Calu3 (cell line): ENCODE results near the gene TOB1. TPM values are rescaled to one million over a fixed set of nuclear protein-coding genes. Genes with fewer than 3 reads are reported as not detected.
A peak's percentile ranks its signal among the peaks of the same experiment; 100 is the strongest.

Source experiments
- BruUV-seq: library from RNA; stranded (reverse); fragments of 400-500 nt; replicated peaks from 2 replicates; lab custom pipeline; 2021; lab: Mats Ljungman, UMichigan
- CTCF ChIA-PET: fragments of 300-600 bp; sonication (Branson Sonifier 250); formaldehyde crosslinking; loops from one replicate; lab custom pipeline; 2022; ENCODE audit warnings: antibody characterized with exemption; lab: Charles Lee
- DNase-seq: peaks from one replicate; pipeline ENCODE4 v3.0.0; 2022
- H3K27ac Mint-ChIP-seq: one replicate; pipeline ENCODE4 v1.8.0; 2022; ENCODE audit warnings: mixed read lengths; ENCODE audit not compliant: unreplicated experiment
- H3K27me3 Mint-ChIP-seq: one replicate; pipeline ENCODE4 v1.8.0; 2022; ENCODE audit warnings: mixed read lengths; ENCODE audit not compliant: unreplicated experiment
- H3K36me3 Mint-ChIP-seq: one replicate; pipeline ENCODE4 v1.8.0; 2022; ENCODE audit warnings: mild to moderate bottlenecking, moderate library complexity, mixed read lengths; ENCODE audit not compliant: insufficient read depth, unreplicated experiment
- H3K4me1 Mint-ChIP-seq: one replicate; pipeline ENCODE4 v1.8.0; 2022; ENCODE audit warnings: mild to moderate bottlenecking, low read depth, mixed read lengths; ENCODE audit not compliant: unreplicated experiment
- H3K4me3 Mint-ChIP-seq: one replicate; pipeline ENCODE4 v1.8.0; 2022; ENCODE audit warnings: mild to moderate bottlenecking, low read depth, moderate library complexity, mixed read lengths; ENCODE audit not compliant: unreplicated experiment
- H3K9me3 Mint-ChIP-seq: one replicate; pipeline ENCODE4 v1.8.0; 2022; ENCODE audit warnings: low read depth, mixed read lengths; ENCODE audit not compliant: unreplicated experiment
- CTCF ChIP-seq: fragments of 200-600 bp; IDR thresholded peaks from one replicate; pipeline ENCODE4 v1.8.0; 2022; ENCODE audit warnings: antibody characterized with exemption; ENCODE audit not compliant: unreplicated experiment
- intact Hi-C: fragments of 100-400 bp; cut with micrococcal nuclease; formaldehyde crosslinking; loops from one replicate; pipeline ENCODE4 v1.10.0; 2022; ENCODE audit not compliant: unreplicated experiment
- total RNA-seq: library from RNA; stranded (reverse); gene quantifications from 2 replicates; pipeline ENCODE4 v1.2.3, GENCODE V29; 2022

The TOB1 gene
- total RNA-seq, 1 experiment from 2014 or later = 177 TPM

GRCh38 chr17:50842506-50843149 lies 23.5 kb downstream of the TOB1 start:
- Mint-ChIP-seq H3K4me1 (peaks cover 8% of the 10 kb centered on the region), H3K27ac (no peak overlapping the region), H3K9me3 (no peaks in the 10 kb centered on the region), H3K27me3 (no peaks in the 10 kb centered on the region), H3K36me3 (no peaks in the 10 kb centered on the region), H3K4me3 (no peak overlapping the region)
- BruUV-seq = no TSS peak
- intact Hi-C loops = loop anchor here (1.0 to 10.0 kb wide), 3 partner anchors 59 to 296 kb away; partner anchors contain the start of gene SPATA20
- DNase-seq = no peak
- CTCF ChIA-PET = interaction anchor here (0.5 to 2.5 kb wide), 9 partner anchors 9 to 295 kb away, joined by 3 to 29 read pairs (median 3); no protein-coding TSS in a partner anchor
- no peak for TF ChIP-seq CTCF

GRCh38 chr17:50841949-50842354 lies 24.2 kb downstream of the TOB1 start:
- CTCF ChIA-PET = interaction anchor here (0.5 to 2.5 kb wide), 11 partner anchors 10 to 294 kb away, joined by 3 to 29 read pairs (median 4); no protein-coding TSS in a partner anchor
- no TSS peak for BruUV-seq
- intact Hi-C loops = loop anchor here (1.0 to 10.0 kb wide), 4 partner anchors 59 to 360 kb away; partner anchors contain the start of gene SPATA20
- peak; percentile 83 for TF ChIP-seq CTCF
- no peaks in the 10 kb centered on the region for H3K36me3 Mint-ChIP-seq
- no peaks in the 10 kb centered on the region for H3K9me3 Mint-ChIP-seq
- peak; percentile 91 for DNase-seq
- no peak overlapping the region for H3K27ac Mint-ChIP-seq
- peaks cover 8% of the 10 kb centered on the region for H3K4me1 Mint-ChIP-seq
- no peak overlapping the region for H3K4me3 Mint-ChIP-seq
- H3K27me3 Mint-ChIP-seq = peaks cover 6% of the 10 kb centered on the region

- CTCF ChIA-PET = interaction anchor here (0.5 to 2.5 kb wide), 10 partner anchors 11 to 294 kb away, joined by 3 to 29 read pairs (median 4); no protein-coding TSS in a partner anchor
- no peaks in the 10 kb centered on the region for H3K36me3 Mint-ChIP-seq
- intact Hi-C loops = loop anchor here (1.0 to 10.0 kb wide), 2 partner anchors 147 to 359 kb away; no protein-coding TSS in a partner anchor
- no peak for TF ChIP-seq CTCF
- H3K4me1 Mint-ChIP-seq = peaks cover 8% of the 10 kb centered on the region
- H3K27ac Mint-ChIP-seq = no peak overlapping the region
- H3K4me3 Mint-ChIP-seq = no peak overlapping the region
- H3K9me3 Mint-ChIP-seq = no peaks in the 10 kb centered on the region
- BruUV-seq = no TSS peak
- peaks cover 12% of the 10 kb centered on the region for H3K27me3 Mint-ChIP-seq
- DNase-seq = no peak
These were observed 24.7 kb downstream of the TOB1 start for GRCh38 chr17:50841277-50841948.

- no peak for TF ChIP-seq CTCF
These were observed 25.8 kb downstream of the TOB1 start for GRCh38 chr17:50840311-50840851.

More at GRCh38 chr17:50840311-50840851, 25.8 kb downstream of the TOB1 start:
- Mint-ChIP-seq H3K27ac (no peak overlapping the region), H3K9me3 (no peaks in the 10 kb centered on the region), H3K4me1 (peaks cover 5% of the 10 kb centered on the region), H3K4me3 (no peak overlapping the region), H3K36me3 (no peaks in the 10 kb centered on the region), H3K27me3 (peaks cover 22% of the 10 kb centered on the region)
- DNase-seq = no peak
- CTCF ChIA-PET = interaction anchor here (0.5 to 2.5 kb wide), 4 partner anchors 9 to 214 kb away, joined by 3 to 29 read pairs (median 9); no protein-coding TSS in a partner anchor
- intact Hi-C loops = loop anchor here (10.0 kb wide), 1 partner anchor 146 kb away; no protein-coding TSS in a partner anchor
- no TSS peak for BruUV-seq
